HCT116 (cell line): ENCODE data around the gene PRRT1B.

ENCODE experiments used
- CEBPB ChIP-seq: IDR thresholded peaks from 2 replicates; pipeline ENCODE4 v1.6.1; 2012; ENCODE audit warnings: low read depth
- CTCF ChIP-seq, 3 experiments: fragments of 200-600 bp in 1 of 3; sonication (generic) in 1 of 3; IDR thresholded peaks in 2 of 3; conservative IDR thresholded peaks in 1 of 3; 2 replicates each; pipeline ENCODE4 v1.5.1; 2012 to 2017; ENCODE audit warnings: low read depth in 2 of 3, low read length in 2 of 3, antibody characterized with exemption in 1 of 3, borderline replicate concordance in 1 of 3, control low read depth in 1 of 3, mild to moderate bottlenecking in 1 of 3, mixed read lengths in 1 of 3, mixed run types in 1 of 3, moderate library complexity in 1 of 3; ENCODE audit not compliant: insufficient read depth in 1 of 3
- EZH2 ChIP-seq: fragments of 200-600 bp; sonication (generic); IDR thresholded peaks from 2 replicates; pipeline ENCODE4 v1.6.1; 2017; ENCODE audit warnings: antibody characterized with exemption, mixed run types
- FOSL1 ChIP-seq: IDR thresholded peaks from 2 replicates; pipeline ENCODE4 v1.6.1; 2012; ENCODE audit warnings: low read depth
- POLR2AphosphoS5 ChIP-seq: IDR thresholded peaks from 2 replicates; pipeline ENCODE4 v1.6.1; 2011; ENCODE audit warnings: mild to moderate bottlenecking, low read depth, low read length, moderate library complexity
- RAD21 ChIP-seq: IDR thresholded peaks from 2 replicates; pipeline ENCODE4 v1.6.1; 2012; ENCODE audit warnings: low read depth, mild to moderate bottlenecking
- ZFX ChIP-seq: fragments of 450-650 bp; IDR thresholded peaks from 2 replicates; pipeline ENCODE4 v1.6.1; 2017
- ZNF274 ChIP-seq: fragments of 200-500 bp; sonication (Bioruptor generic); IDR thresholded peaks from 2 replicates; pipeline ENCODE4 v1.6.1; 2014; ENCODE audit warnings: mild to moderate bottlenecking, low read depth, low read length, inconsistent platforms

GRCh38 chr9:131518553-131518952, 26.8 kb upstream of the PRRT1B start:
- TF ChIP-seq CTCF (IDR thresholded peaks at IDR 0.05 in 2 of 3, conservative IDR thresholded peaks at IDR 0.05 in 1 of 3; ENCODE audit: borderline replicate concordance in 1 of 3, insufficient read depth in 1 of 3, low read depth in 2 of 3, low read length in 2 of 3): no peak
- no peak for TF ChIP-seq EZH2
- TF ChIP-seq ZNF274: no peak
- TF ChIP-seq FOSL1: no peak
- no peak for TF ChIP-seq RAD21
- no peak for TF ChIP-seq POLR2AphosphoS5
- no peak for TF ChIP-seq CEBPB
- no peak for TF ChIP-seq ZFX
